H1 (cell line): ENCODE data around the gene LIG1. TPM values are rescaled to one million over a fixed set of nuclear protein-coding genes. Genes with fewer than 3 reads are reported as not detected.

Source experiments
- HDAC6 ChIP-seq: IDR thresholded peaks from one replicate; pipeline ENCODE4 v1.7.1; 2012; ENCODE audit warnings: low read depth, mild to moderate bottlenecking, inconsistent platforms, low read length, moderate library complexity
- RAD21 ChIP-seq, 2 experiments: IDR thresholded peaks in 1 of 2; conservative IDR thresholded peaks in 1 of 2; 2 replicates each; pipeline ENCODE4 v1.6.1; 2011; ENCODE audit warnings: low read depth in 2 of 2, low read length in 2 of 2, improper control_type of control experiment in 1 of 2, inconsistent platforms in 1 of 2, mild to moderate bottlenecking in 1 of 2, moderate library complexity in 1 of 2
- RFX5 ChIP-seq: IDR thresholded peaks from 2 replicates; pipeline ENCODE4 v1.6.1; 2011; ENCODE audit warnings: low read depth, low read length, improper control_type of control experiment, borderline replicate concordance
- USF2 ChIP-seq: IDR thresholded peaks from 2 replicates; pipeline ENCODE4 v1.6.1; 2011; ENCODE audit warnings: low read length, improper control_type of control experiment
- polyA plus RNA-seq, 7 experiments: library from polyadenylated mRNA; depleted of rRNA in 3 of 7; stranded (reverse) in 5 of 7; unstranded in 2 of 7; fragments of >200 nt in 5 of 7; fragments of 200-250 nt in 2 of 7; gene quantifications; 1 replicate in 5 of 7; 2 replicates in 1 of 7; 4 replicates in 1 of 7; pipeline versions ENCODE4 v1.2.1 to v1.2.3, GENCODE V29; 2011 to 2013; ENCODE audit warnings: missing spikeins in 2 of 7, mixed read lengths in 2 of 7
- total RNA-seq: library from RNA; stranded (reverse); fragmentation: NEBNext Ultra II Directional; extraction: Animal tissue kit (Norgen Biotek cat#: 25700); gene quantifications from 2 replicates; pipeline ENCODE4 v1.2.1, GENCODE V29; 2021

Gene LIG1
- total and polyA plus RNA-seq, 2 of the 8 experiments (the other 6 are each of a cell fraction or from before 2014, with no cell fraction given) = 67.6 to 113 TPM

GRCh38 chr19:48154003-48154402 lies 16.1 kb downstream of the LIG1 start (continued):
- TF ChIP-seq USF2 (no peak), RFX5 (no peak), RAD21 (IDR thresholded peaks at IDR 0.05 in 1 of 2, conservative IDR thresholded peaks at IDR 0.05 in 1 of 2; ENCODE audit: low read depth in 2 of 2, low read length in 2 of 2) (no peak), HDAC6 (no peak)
